ENCODE measurements around the gene ARID5A.

The ARID5A gene

DNA sequence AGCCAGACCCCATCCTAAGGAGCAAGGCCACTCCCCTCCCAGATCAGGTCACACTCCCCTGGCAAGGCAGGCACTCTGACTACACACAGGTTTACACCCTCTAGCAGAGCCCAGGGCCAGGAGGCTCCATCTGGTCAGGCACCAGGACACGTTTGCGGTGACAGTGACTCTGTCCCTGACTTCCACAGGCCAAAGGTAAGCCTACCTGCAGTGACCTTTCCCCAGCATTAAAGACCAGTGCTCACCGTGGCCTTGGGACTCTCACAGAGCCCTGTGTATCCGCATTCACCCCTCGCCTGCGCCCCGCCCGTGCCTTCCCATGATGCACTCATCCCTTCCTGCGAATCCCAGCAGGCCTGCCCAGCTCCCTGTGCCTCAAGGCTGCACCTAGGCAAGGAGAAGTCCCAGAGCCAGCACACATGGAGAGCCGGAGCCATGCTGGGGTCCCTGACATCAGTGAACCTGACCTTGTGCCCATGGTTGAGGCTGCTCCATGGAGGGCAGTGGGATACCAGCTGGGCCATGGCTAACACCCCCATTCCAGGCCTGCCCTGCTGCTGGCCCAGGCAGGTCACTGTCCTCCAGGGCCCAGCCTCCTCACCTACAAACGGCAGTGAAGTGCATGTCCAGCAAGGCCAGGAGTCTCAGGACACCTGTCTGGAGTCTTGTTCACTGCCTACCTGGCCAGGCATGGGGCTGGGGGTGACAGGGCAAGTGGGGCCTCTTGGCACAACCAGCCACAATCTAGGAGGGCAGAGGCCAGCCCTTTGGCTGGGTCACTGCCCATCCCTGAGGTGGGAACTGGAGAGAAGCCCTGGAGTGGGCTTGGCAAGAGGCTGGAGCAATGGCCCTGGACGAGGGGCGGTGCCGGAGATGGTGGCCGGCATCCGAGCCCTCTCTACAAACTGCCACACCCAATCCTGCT, 34.4 kb upstream of the ARID5A start:
- Mint-ChIP-seq H3K36me3 (ENCODE audit: insufficient read depth) (no peaks in the 10 kb centered on the region), H3K27ac (no peak overlapping the region), H3K4me1 (ENCODE audit: low read depth in 2 of 2) (peaks cover 0 to 4% of the 10 kb centered on the region in 2 donors), H3K9me3 (no peaks in the 10 kb centered on the region), H3K4me3 (no peak overlapping the region), H3K27me3 (peaks cover 0 to 7% of the 10 kb centered on the region in 2 donors)
- DNase-seq (no peak), ATAC-seq (replicated peaks) (no peak)

GRCh38 chr2:96502891-96503636, 33.5 kb upstream of the ARID5A start:
- Mint-ChIP-seq H3K27me3 (peaks cover 0 to 3% of the 10 kb centered on the region in 2 donors), H3K27ac (no peak overlapping the region), H3K4me3 (no peak overlapping the region), H3K36me3 (ENCODE audit: insufficient read depth) (no peaks in the 10 kb centered on the region), H3K4me1 (ENCODE audit: low read depth in 2 of 2) (peaks cover 0 to 9% of the 10 kb centered on the region in 2 donors), H3K9me3 (no peaks in the 10 kb centered on the region)
- no peak for ATAC-seq (replicated peaks)
- no peak for DNase-seq

DNA sequence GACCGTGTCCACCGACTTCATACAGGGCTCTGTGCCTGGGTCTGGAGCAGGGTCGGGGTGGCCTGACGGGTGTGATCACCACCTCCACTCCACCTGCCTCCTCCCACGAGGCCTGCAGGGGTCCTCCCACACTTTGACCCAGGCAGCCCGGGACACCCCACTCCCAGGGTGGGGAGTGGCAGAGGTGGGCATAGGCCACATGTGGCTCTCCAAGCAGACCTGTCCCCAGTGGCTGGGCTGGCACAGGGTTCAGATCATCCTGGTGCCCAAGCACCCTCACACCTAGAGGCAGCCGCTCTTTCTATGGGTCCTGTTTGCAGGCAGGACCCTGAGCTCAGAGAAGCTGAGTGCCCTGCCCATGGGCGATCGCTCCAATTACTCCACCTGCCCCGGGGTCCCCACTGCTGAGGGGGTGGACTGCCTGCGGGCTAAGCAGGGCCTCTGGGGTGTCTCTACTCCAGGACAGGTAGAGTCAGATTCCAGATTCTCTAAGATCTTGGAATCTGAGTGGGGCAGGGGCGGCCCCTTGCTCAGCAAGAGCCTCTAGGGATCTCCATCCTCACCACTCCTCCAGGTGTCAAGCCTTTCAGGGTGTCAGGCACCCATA, 32.8 kb upstream of the ARID5A start:
- ATAC-seq (replicated peaks) (no peak), DNase-seq (no peak)
- H3K4me3 Mint-ChIP-seq, result no peak overlapping the region
- peaks cover 0 to 3% of the 10 kb centered on the region in 2 donors for H3K27me3 Mint-ChIP-seq
- no peak overlapping the region for H3K27ac Mint-ChIP-seq
- peaks cover under 1 to 10% of the 10 kb centered on the region in 2 donors for H3K4me1 Mint-ChIP-seq (ENCODE audit: low read depth in 2 of 2)
- no peaks in the 10 kb centered on the region for H3K36me3 Mint-ChIP-seq (ENCODE audit: insufficient read depth)
- no peaks in the 10 kb centered on the region for H3K9me3 Mint-ChIP-seq

GRCh38 chr2:96505231-96505889, 31.2 kb upstream of the ARID5A start, which contains the start of gene NEURL3:
Gene NEURL3 (minus strand): TSS chr2:96505357. CDS start chr2:96505286, 71 bp downstream.
- Mint-ChIP-seq H3K9me3 (no peaks in the 10 kb centered on the region), H3K4me3 (no peak within 1 kb of the TSS), H3K27me3 (peaks cover 4 to 19% of the 10 kb centered on the region in 2 donors), H3K36me3 (ENCODE audit: insufficient read depth) (no peaks in the 10 kb centered on the region), H3K4me1 (ENCODE audit: low read depth in 2 of 2) (peaks cover 11 to 16% of the 10 kb centered on the region in 2 donors), H3K27ac (peak within 1 kb of the TSS in 1 of 2 donors; percentile 55)
- ATAC-seq (replicated peaks), result no peak
- no peak for DNase-seq

DNA sequence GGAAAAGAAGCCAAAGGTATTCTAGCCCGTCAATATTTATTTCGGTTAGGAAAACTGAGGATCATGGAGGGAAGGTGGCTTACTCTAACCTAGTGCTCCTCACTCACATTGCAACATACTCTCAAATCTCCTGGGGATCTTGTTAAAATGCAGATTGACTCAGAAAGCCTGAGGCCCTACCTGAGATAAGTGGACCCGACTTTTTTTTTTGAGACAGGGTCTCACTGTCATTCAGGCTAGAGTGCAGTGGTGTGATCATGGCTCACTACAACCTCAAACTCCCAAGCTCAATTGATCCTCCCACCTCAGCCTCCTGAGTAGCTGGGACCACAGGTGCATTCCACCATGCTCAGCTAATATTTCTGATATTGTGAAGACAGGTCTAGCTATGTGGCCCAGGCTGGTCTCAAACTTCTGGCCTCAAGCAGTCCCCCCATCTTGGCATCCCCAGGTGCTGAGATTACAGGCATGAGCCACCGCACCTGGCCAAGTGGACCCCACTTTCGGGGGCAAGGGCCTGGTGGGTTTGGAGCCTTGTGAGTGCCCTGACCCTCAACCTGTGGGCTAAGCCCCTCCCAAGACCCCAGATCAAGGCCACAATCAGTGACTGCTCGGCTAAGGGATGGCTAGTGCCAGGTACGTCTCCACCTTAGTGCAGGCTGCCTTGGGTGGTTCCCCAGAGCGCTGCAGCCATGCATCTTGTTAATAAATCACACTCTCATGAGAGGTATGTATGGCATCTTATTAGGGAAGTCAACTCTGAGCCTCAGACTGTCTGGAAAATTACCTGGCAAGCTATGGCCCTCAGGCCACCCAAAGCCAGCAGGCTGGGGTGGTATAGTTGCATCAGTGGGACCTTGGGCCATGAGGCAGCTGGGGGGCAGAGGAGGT, 30.3 kb upstream of the ARID5A start:
- Mint-ChIP-seq H3K4me1 (ENCODE audit: low read depth in 2 of 2) (peaks cover 11 to 16% of the 10 kb centered on the region in 2 donors), H3K27me3 (peaks cover 4 to 28% of the 10 kb centered on the region in 2 donors), H3K9me3 (no peaks in the 10 kb centered on the region), H3K27ac (peak overlapping the region in 1 of 2 donors; percentile 55), H3K4me3 (peak overlapping the region in 1 of 2 donors; percentile 25), H3K36me3 (ENCODE audit: insufficient read depth) (no peaks in the 10 kb centered on the region)
- ATAC-seq (replicated peaks) (no peak), DNase-seq (no peak)

DNA sequence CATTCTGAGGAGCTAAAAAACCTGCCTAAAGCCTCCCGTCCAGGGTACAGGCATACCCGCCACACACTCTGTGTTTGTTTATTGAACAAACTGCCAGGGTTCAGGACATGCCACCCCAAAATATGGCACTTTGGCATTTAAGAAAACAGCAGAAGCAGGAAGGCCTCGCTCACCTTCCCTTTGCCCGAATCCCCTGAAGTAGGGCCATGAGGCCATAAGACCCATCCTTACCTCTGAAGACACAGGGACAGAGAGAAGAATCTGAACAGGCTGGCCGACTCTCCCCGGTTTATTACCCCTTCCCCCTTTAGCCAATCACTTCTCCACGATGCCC, 29.7 kb upstream of the ARID5A start:
- Mint-ChIP-seq H3K27ac (peak overlapping the region in 1 of 2 donors; percentile 55), H3K4me1 (ENCODE audit: low read depth in 2 of 2) (peaks cover 11 to 16% of the 10 kb centered on the region in 2 donors)

GRCh38 chr2:96507957-96508520, 28.5 kb upstream of the ARID5A start:
- DNase-seq, result peak; percentile 91 to 95 (median 93)
- Mint-ChIP-seq H3K27ac (no peak overlapping the region), H3K9me3 (no peaks in the 10 kb centered on the region), H3K4me1 (ENCODE audit: low read depth in 2 of 2) (peaks cover 11% of the 10 kb centered on the region in 2 donors), H3K4me3 (peak overlapping the region; percentile 48 to 54), H3K27me3 (peaks cover 4 to 31% of the 10 kb centered on the region in 2 donors), H3K36me3 (ENCODE audit: insufficient read depth) (no peaks in the 10 kb centered on the region)
- peak; percentile 98 for ATAC-seq (replicated peaks)

More for the DNA sequence above, 29.7 kb upstream of the ARID5A start:
- H3K27me3 Mint-ChIP-seq, result peaks cover 4 to 31% of the 10 kb centered on the region in 2 donors
- ATAC-seq (replicated peaks), result no peak
- DNase-seq, result no peak
- no peaks in the 10 kb centered on the region for H3K36me3 Mint-ChIP-seq (ENCODE audit: insufficient read depth)
- no peaks in the 10 kb centered on the region for H3K9me3 Mint-ChIP-seq
- H3K4me3 Mint-ChIP-seq, result peak overlapping the region in 1 of 2 donors; percentile 25

- peaks cover 4 to 31% of the 10 kb centered on the region in 2 donors for H3K27me3 Mint-ChIP-seq
- no peaks in the 10 kb centered on the region for H3K36me3 Mint-ChIP-seq (ENCODE audit: insufficient read depth)
- peak overlapping the region in 1 of 2 donors; percentile 27 for H3K4me3 Mint-ChIP-seq
- H3K9me3 Mint-ChIP-seq, result no peaks in the 10 kb centered on the region
- ATAC-seq (replicated peaks) (no peak), DNase-seq (no peak)
- peaks cover 11% of the 10 kb centered on the region in 2 donors for H3K4me1 Mint-ChIP-seq (ENCODE audit: low read depth in 2 of 2)
- H3K27ac Mint-ChIP-seq, result peak overlapping the region in 1 of 2 donors; percentile 27
These were observed 27.9 kb upstream of the ARID5A start for GRCh38 chr2:96508521-96509113.

- Mint-ChIP-seq H3K4me3 (peak overlapping the region in 1 of 2 donors; percentile 27), H3K9me3 (no peaks in the 10 kb centered on the region), H3K27ac (peak overlapping the region in 1 of 2 donors; percentile 27), H3K36me3 (ENCODE audit: insufficient read depth) (no peaks in the 10 kb centered on the region), H3K27me3 (peaks cover 4 to 31% of the 10 kb centered on the region in 2 donors), H3K4me1 (ENCODE audit: low read depth in 2 of 2) (peaks cover 11% of the 10 kb centered on the region in 2 donors)
- ATAC-seq (replicated peaks) (peak; percentile 13), DNase-seq (peak; percentile 37 to 43 (median 41))
These were observed 27.3 kb upstream of the ARID5A start for GRCh38 chr2:96509114-96509846.

DNA sequence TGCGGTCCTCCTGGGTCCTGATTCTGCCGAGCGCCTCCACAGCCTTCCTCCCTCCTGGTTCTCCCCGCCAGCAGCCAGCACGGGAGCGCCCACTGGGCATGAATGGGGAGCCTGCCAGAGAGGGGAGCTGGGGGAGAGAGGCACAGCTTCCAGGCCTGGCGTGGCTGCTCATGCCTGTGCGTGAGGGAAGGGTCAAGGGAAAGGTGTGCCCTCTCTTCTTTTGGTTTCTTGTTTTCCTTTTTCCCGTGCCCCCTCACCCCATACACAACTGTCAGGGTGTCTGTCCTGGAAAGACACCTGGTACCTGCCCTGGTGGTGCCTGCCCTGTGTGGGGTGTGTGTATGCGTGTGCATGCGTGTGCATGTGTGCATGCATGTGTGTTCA, 26.7 kb upstream of the ARID5A start:
- Mint-ChIP-seq H3K27ac (peak overlapping the region in 1 of 2 donors; percentile 27), H3K36me3 (ENCODE audit: insufficient read depth) (no peaks in the 10 kb centered on the region), H3K4me3 (no peak overlapping the region), H3K4me1 (ENCODE audit: low read depth in 2 of 2) (peaks cover 11% of the 10 kb centered on the region in 2 donors), H3K27me3 (peaks cover 4 to 31% of the 10 kb centered on the region in 2 donors), H3K9me3 (no peaks in the 10 kb centered on the region)
- ATAC-seq (replicated peaks) (no peak), DNase-seq (no peak)

DNA sequence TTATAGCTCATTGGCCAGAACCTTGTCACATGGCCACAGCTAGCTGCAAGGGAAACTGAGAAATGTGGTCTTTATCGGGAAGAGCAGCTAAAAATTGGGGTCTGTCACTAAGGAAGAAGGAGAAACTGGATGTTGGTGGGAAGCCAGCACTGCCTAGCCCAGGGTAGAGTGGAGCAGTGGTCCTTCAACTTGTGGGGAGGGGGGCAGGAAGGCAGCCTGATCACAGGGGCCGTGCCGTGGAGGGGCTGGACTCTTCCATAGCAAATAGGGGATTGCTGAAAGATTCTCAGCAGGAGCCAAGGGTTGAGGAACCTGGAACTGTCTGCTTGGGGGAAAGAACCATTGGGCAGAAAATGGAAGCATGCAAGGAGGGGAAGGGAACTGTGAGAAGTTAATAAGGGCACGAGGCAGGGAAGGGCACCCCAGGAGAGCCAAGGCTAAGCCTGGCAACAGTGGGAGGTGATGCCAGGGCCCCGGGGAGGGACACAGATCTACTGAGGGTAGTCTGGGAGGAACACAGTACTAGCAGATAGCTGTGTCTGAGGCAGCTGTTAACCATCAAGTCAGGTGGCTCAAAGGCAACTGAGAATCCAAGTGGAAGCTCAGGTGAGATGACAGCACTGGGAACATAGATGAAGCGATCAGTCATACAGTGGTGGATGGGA, 25.5 kb upstream of the ARID5A start:
- ATAC-seq (replicated peaks), result no peak
- Mint-ChIP-seq H3K27ac (peak overlapping the region in 1 of 2 donors; percentile 26), H3K9me3 (no peaks in the 10 kb centered on the region), H3K4me3 (no peak overlapping the region), H3K4me1 (ENCODE audit: low read depth in 2 of 2) (peaks cover 11% of the 10 kb centered on the region in 2 donors), H3K36me3 (ENCODE audit: insufficient read depth) (no peaks in the 10 kb centered on the region), H3K27me3 (peaks cover 4 to 31% of the 10 kb centered on the region in 2 donors)
- DNase-seq, result no peak
